Measurements from ENCODE around the gene SNRPA1. TPM values are rescaled to one million over a fixed set of nuclear protein-coding genes. Genes with fewer than 3 reads are reported as not detected.
A peak's percentile ranks its signal among the peaks of the same experiment; 100 is the strongest.

The SNRPA1 gene
- total RNA-seq, 1 donor from 2014 or later: 98.0 TPM

- no peaks in the 10 kb centered on the region for H3K79me2 ChIP-seq (ENCODE audit: low read depth)
- H3K36me3 ChIP-seq: no peaks in the 10 kb centered on the region
- Mint-ChIP-seq H3K4me3 (peak overlapping the region; percentile 24), H3K4me1 (peaks cover 8% of the 10 kb centered on the region), H3K36me3 (no peaks in the 10 kb centered on the region), H3K9me3 (no peaks in the 10 kb centered on the region), H3K27ac (no peak overlapping the region), H3K27me3 (ENCODE audit: insufficient read depth, low read depth) (peaks cover 2% of the 10 kb centered on the region)
- H3F3A ChIP-seq (ENCODE audit: low read depth): no peaks in the 10 kb centered on the region
- no peak for DNase-seq (ENCODE audit: low spot score)
- no peak overlapping the region for H3K4me3 ChIP-seq
- no peaks in the 10 kb centered on the region for H3K9me3 ChIP-seq (ENCODE audit: low read depth)
- H3K27me3 ChIP-seq: no peaks in the 10 kb centered on the region
- H4K20me1 ChIP-seq (ENCODE audit: low read depth): no peaks in the 10 kb centered on the region
- no peak overlapping the region for H3K9ac ChIP-seq
- no peak for TF ChIP-seq EZH2 (IDR thresholded peaks at IDR 0.05)
- TF ChIP-seq EZH2phosphoT487 (IDR thresholded peaks at IDR 0.05): no peak
- no peak for TF ChIP-seq CTCF (IDR thresholded peaks at IDR 0.05)
- H3K4me2 ChIP-seq: no peak overlapping the region
- H2AFZ ChIP-seq (replicated peaks): no peak overlapping the region
- H3K4me1 ChIP-seq: peaks cover 5% of the 10 kb centered on the region
- no peak overlapping the region for H3K27ac ChIP-seq
Measured at GRCh38 chr15:101305820-101306255, 10.8 kb upstream of the SNRPA1 start.

GRCh38 chr15:101303408-101303807 lies 8.4 kb upstream of the SNRPA1 start:
- DNase-seq (ENCODE audit: low spot score): no peak
- H3K27ac Mint-ChIP-seq: no peak overlapping the region
- H3K27me3 ChIP-seq: no peaks in the 10 kb centered on the region
- peaks cover 5% of the 10 kb centered on the region for H3K4me1 ChIP-seq
- no peak overlapping the region for H3K4me3 ChIP-seq
- no peaks in the 10 kb centered on the region for H3K36me3 Mint-ChIP-seq
- no peak overlapping the region for H2AFZ ChIP-seq (replicated peaks)
- H3K4me3 Mint-ChIP-seq: no peak overlapping the region
- no peak overlapping the region for H3K9ac ChIP-seq
- no peaks in the 10 kb centered on the region for H3F3A ChIP-seq (ENCODE audit: low read depth)
- TF ChIP-seq EZH2phosphoT487 (IDR thresholded peaks at IDR 0.05) (no peak), CTCF (IDR thresholded peaks at IDR 0.05) (no peak), EZH2 (IDR thresholded peaks at IDR 0.05) (no peak)
- no peak overlapping the region for H3K27ac ChIP-seq
- no peaks in the 10 kb centered on the region for H3K79me2 ChIP-seq (ENCODE audit: low read depth)
- H3K4me2 ChIP-seq: no peak overlapping the region
- H3K36me3 ChIP-seq: no peaks in the 10 kb centered on the region
- peaks cover 2% of the 10 kb centered on the region for H3K27me3 Mint-ChIP-seq (ENCODE audit: insufficient read depth, low read depth)
- peaks cover 8% of the 10 kb centered on the region for H3K4me1 Mint-ChIP-seq
- H4K20me1 ChIP-seq (ENCODE audit: low read depth): no peaks in the 10 kb centered on the region
- H3K9me3 Mint-ChIP-seq: no peaks in the 10 kb centered on the region
- H3K9me3 ChIP-seq (ENCODE audit: low read depth): no peaks in the 10 kb centered on the region

GRCh38 chr15:101296418-101297405 lies 1.7 kb upstream of the SNRPA1 start:
- H3K9ac ChIP-seq: no peak overlapping the region
- peak overlapping the region; percentile 94 for H3K4me3 ChIP-seq
- no peaks in the 10 kb centered on the region for H3K9me3 Mint-ChIP-seq
- H3F3A ChIP-seq (ENCODE audit: low read depth): peaks cover 10% of the 10 kb centered on the region
- no peak overlapping the region for H3K27ac Mint-ChIP-seq
- peaks cover 7% of the 10 kb centered on the region for H3K4me1 ChIP-seq
- no peak overlapping the region for H3K27ac ChIP-seq
- H3K9me3 ChIP-seq (ENCODE audit: low read depth): no peaks in the 10 kb centered on the region
- no peak for DNase-seq (ENCODE audit: low spot score)
- no peak overlapping the region for H2AFZ ChIP-seq (replicated peaks)
- peaks cover 22% of the 10 kb centered on the region for H3K4me1 Mint-ChIP-seq
- H3K36me3 Mint-ChIP-seq: no peaks in the 10 kb centered on the region
- peak overlapping the region; percentile 100 for H3K4me3 Mint-ChIP-seq
- H3K27me3 Mint-ChIP-seq (ENCODE audit: insufficient read depth, low read depth): no peaks in the 10 kb centered on the region
- TF ChIP-seq EZH2 (IDR thresholded peaks at IDR 0.05): no peak
- no peak for TF ChIP-seq EZH2phosphoT487 (IDR thresholded peaks at IDR 0.05)
- no peak for TF ChIP-seq CTCF (IDR thresholded peaks at IDR 0.05)
- H3K36me3 ChIP-seq: no peaks in the 10 kb centered on the region
- H3K27me3 ChIP-seq: no peaks in the 10 kb centered on the region
- peak overlapping the region; percentile 83 for H3K4me2 ChIP-seq
- peaks cover 32% of the 10 kb centered on the region for H4K20me1 ChIP-seq (ENCODE audit: low read depth)
- H3K79me2 ChIP-seq (ENCODE audit: low read depth): peaks cover 41% of the 10 kb centered on the region
